ENCODE data around the gene KCND2.

The KCND2 gene

GRCh38 chr7:120709972-120710320 lies 437.0 kb downstream of the KCND2 start:
- Histone ChIP-seq H3K9ac (ENCODE audit: low read depth in 1 of 2, low read length in 2 of 2) (no peak overlapping the region), H3K27me3 (ENCODE audit: control insufficient read depth in 2 of 2, insufficient read depth in 2 of 2, low read length in 2 of 2) (no peaks in the 10 kb centered on the region), H3K4me3 (ENCODE audit: low read length in 2 of 2) (no peak overlapping the region), H3K27ac (ENCODE audit: low read depth in 2 of 2, low read length in 2 of 2) (no peak overlapping the region), H3K36me3 (ENCODE audit: control insufficient read depth in 2 of 2, insufficient read depth in 2 of 2, low read length in 2 of 2) (no peaks in the 10 kb centered on the region), H3K9me3 (ENCODE audit: control insufficient read depth in 2 of 2, low read length in 2 of 2) (no peaks in the 10 kb centered on the region), H3K4me1 (ENCODE audit: control insufficient read depth in 2 of 2, insufficient read depth in 2 of 2, low read length in 2 of 2) (no peaks in the 10 kb centered on the region)

GRCh38 chr7:120714945-120715344 lies 442.0 kb downstream of the KCND2 start:
- Histone ChIP-seq H3K9ac (ENCODE audit: low read depth in 1 of 2, low read length in 2 of 2) (no peak overlapping the region), H3K27me3 (ENCODE audit: control insufficient read depth in 2 of 2, insufficient read depth in 2 of 2, low read length in 2 of 2) (no peaks in the 10 kb centered on the region), H3K4me3 (ENCODE audit: low read length in 2 of 2) (no peak overlapping the region), H3K9me3 (ENCODE audit: control insufficient read depth in 2 of 2, low read length in 2 of 2) (no peaks in the 10 kb centered on the region), H3K27ac (ENCODE audit: low read depth in 2 of 2, low read length in 2 of 2) (no peak overlapping the region), H3K4me1 (ENCODE audit: control insufficient read depth in 2 of 2, insufficient read depth in 2 of 2, low read length in 2 of 2) (no peaks in the 10 kb centered on the region), H3K36me3 (ENCODE audit: control insufficient read depth in 2 of 2, insufficient read depth in 2 of 2, low read length in 2 of 2) (no peaks in the 10 kb centered on the region)

GRCh38 chr7:120716307-120716706 lies 443.3 kb downstream of the KCND2 start:
- Histone ChIP-seq H3K27me3 (ENCODE audit: control insufficient read depth in 2 of 2, insufficient read depth in 2 of 2, low read length in 2 of 2) (no peaks in the 10 kb centered on the region), H3K4me3 (ENCODE audit: low read length in 2 of 2) (no peak overlapping the region), H3K27ac (ENCODE audit: low read depth in 2 of 2, low read length in 2 of 2) (no peak overlapping the region), H3K9me3 (ENCODE audit: control insufficient read depth in 2 of 2, low read length in 2 of 2) (no peaks in the 10 kb centered on the region), H3K9ac (ENCODE audit: low read depth in 1 of 2, low read length in 2 of 2) (no peak overlapping the region), H3K4me1 (ENCODE audit: control insufficient read depth in 2 of 2, insufficient read depth in 2 of 2, low read length in 2 of 2) (no peaks in the 10 kb centered on the region), H3K36me3 (ENCODE audit: control insufficient read depth in 2 of 2, insufficient read depth in 2 of 2, low read length in 2 of 2) (no peaks in the 10 kb centered on the region)

- Histone ChIP-seq H3K9ac (ENCODE audit: low read depth in 1 of 2, low read length in 2 of 2) (no peak overlapping the region), H3K36me3 (ENCODE audit: control insufficient read depth in 2 of 2, insufficient read depth in 2 of 2, low read length in 2 of 2) (no peaks in the 10 kb centered on the region), H3K27me3 (ENCODE audit: control insufficient read depth in 2 of 2, insufficient read depth in 2 of 2, low read length in 2 of 2) (no peaks in the 10 kb centered on the region), H3K4me3 (ENCODE audit: low read length in 2 of 2) (no peak overlapping the region), H3K27ac (ENCODE audit: low read depth in 2 of 2, low read length in 2 of 2) (no peak overlapping the region), H3K4me1 (ENCODE audit: control insufficient read depth in 2 of 2, insufficient read depth in 2 of 2, low read length in 2 of 2) (no peaks in the 10 kb centered on the region), H3K9me3 (ENCODE audit: control insufficient read depth in 2 of 2, low read length in 2 of 2) (no peaks in the 10 kb centered on the region)
These were observed 444.2 kb downstream of the KCND2 start for GRCh38 chr7:120717166-120717565.

- no peak overlapping the region for H3K9ac ChIP-seq (ENCODE audit: low read depth in 1 of 2, low read length in 2 of 2)
- no peaks in the 10 kb centered on the region for H3K4me1 ChIP-seq (ENCODE audit: control insufficient read depth in 2 of 2, insufficient read depth in 2 of 2, low read length in 2 of 2)
- no peaks in the 10 kb centered on the region for H3K36me3 ChIP-seq (ENCODE audit: control insufficient read depth in 2 of 2, insufficient read depth in 2 of 2, low read length in 2 of 2)
- H3K27ac ChIP-seq (ENCODE audit: low read depth in 2 of 2, low read length in 2 of 2): no peak overlapping the region
- no peaks in the 10 kb centered on the region for H3K9me3 ChIP-seq (ENCODE audit: control insufficient read depth in 2 of 2, low read length in 2 of 2)
- no peak overlapping the region for H3K4me3 ChIP-seq (ENCODE audit: low read length in 2 of 2)
- no peaks in the 10 kb centered on the region for H3K27me3 ChIP-seq (ENCODE audit: control insufficient read depth in 2 of 2, insufficient read depth in 2 of 2, low read length in 2 of 2)
These were observed 445.4 kb downstream of the KCND2 start for GRCh38 chr7:120718361-120718760.

- H3K4me1 ChIP-seq (ENCODE audit: control insufficient read depth in 2 of 2, insufficient read depth in 2 of 2, low read length in 2 of 2): no peaks in the 10 kb centered on the region
- no peak overlapping the region for H3K4me3 ChIP-seq (ENCODE audit: low read length in 2 of 2)
- H3K9ac ChIP-seq (ENCODE audit: low read depth in 1 of 2, low read length in 2 of 2): no peak overlapping the region
- no peaks in the 10 kb centered on the region for H3K27me3 ChIP-seq (ENCODE audit: control insufficient read depth in 2 of 2, insufficient read depth in 2 of 2, low read length in 2 of 2)
- H3K27ac ChIP-seq (ENCODE audit: low read depth in 2 of 2, low read length in 2 of 2): no peak overlapping the region
- no peaks in the 10 kb centered on the region for H3K9me3 ChIP-seq (ENCODE audit: control insufficient read depth in 2 of 2, low read length in 2 of 2)
- no peaks in the 10 kb centered on the region for H3K36me3 ChIP-seq (ENCODE audit: control insufficient read depth in 2 of 2, insufficient read depth in 2 of 2, low read length in 2 of 2)
These were observed 447.3 kb downstream of the KCND2 start for GRCh38 chr7:120720317-120720716.

- no peak overlapping the region for H3K27ac ChIP-seq (ENCODE audit: low read depth in 2 of 2, low read length in 2 of 2)
- H3K4me1 ChIP-seq (ENCODE audit: control insufficient read depth in 2 of 2, insufficient read depth in 2 of 2, low read length in 2 of 2): no peaks in the 10 kb centered on the region
- H3K9me3 ChIP-seq (ENCODE audit: control insufficient read depth in 2 of 2, low read length in 2 of 2): no peaks in the 10 kb centered on the region
- H3K36me3 ChIP-seq (ENCODE audit: control insufficient read depth in 2 of 2, insufficient read depth in 2 of 2, low read length in 2 of 2): no peaks in the 10 kb centered on the region
- no peak overlapping the region for H3K9ac ChIP-seq (ENCODE audit: low read depth in 1 of 2, low read length in 2 of 2)
- H3K4me3 ChIP-seq (ENCODE audit: low read length in 2 of 2): no peak overlapping the region
- H3K27me3 ChIP-seq (ENCODE audit: control insufficient read depth in 2 of 2, insufficient read depth in 2 of 2, low read length in 2 of 2): no peaks in the 10 kb centered on the region
These were observed 450.8 kb downstream of the KCND2 start for GRCh38 chr7:120723465-120724385.

GRCh38 chr7:120724448-120724847 lies 451.5 kb downstream of the KCND2 start:
- H3K4me3 ChIP-seq (ENCODE audit: low read length in 2 of 2): no peak overlapping the region
- H3K27ac ChIP-seq (ENCODE audit: low read depth in 2 of 2, low read length in 2 of 2): no peak overlapping the region
- no peaks in the 10 kb centered on the region for H3K4me1 ChIP-seq (ENCODE audit: control insufficient read depth in 2 of 2, insufficient read depth in 2 of 2, low read length in 2 of 2)
- no peaks in the 10 kb centered on the region for H3K36me3 ChIP-seq (ENCODE audit: control insufficient read depth in 2 of 2, insufficient read depth in 2 of 2, low read length in 2 of 2)
- H3K9ac ChIP-seq (ENCODE audit: low read depth in 1 of 2, low read length in 2 of 2): no peak overlapping the region
- no peaks in the 10 kb centered on the region for H3K9me3 ChIP-seq (ENCODE audit: control insufficient read depth in 2 of 2, low read length in 2 of 2)
- no peaks in the 10 kb centered on the region for H3K27me3 ChIP-seq (ENCODE audit: control insufficient read depth in 2 of 2, insufficient read depth in 2 of 2, low read length in 2 of 2)

- H3K36me3 ChIP-seq (ENCODE audit: control insufficient read depth in 2 of 2, insufficient read depth in 2 of 2, low read length in 2 of 2): no peaks in the 10 kb centered on the region
- H3K4me1 ChIP-seq (ENCODE audit: control insufficient read depth in 2 of 2, insufficient read depth in 2 of 2, low read length in 2 of 2): no peaks in the 10 kb centered on the region
- no peak overlapping the region for H3K9ac ChIP-seq (ENCODE audit: low read depth in 1 of 2, low read length in 2 of 2)
These were observed 452.0 kb downstream of the KCND2 start for GRCh38 chr7:120724955-120725354.

GRCh38 chr7:120725376-120726039 lies 452.5 kb downstream of the KCND2 start:
- Histone ChIP-seq H3K27ac (ENCODE audit: low read depth in 2 of 2, low read length in 2 of 2) (no peak overlapping the region), H3K4me1 (ENCODE audit: control insufficient read depth in 2 of 2, insufficient read depth in 2 of 2, low read length in 2 of 2) (no peaks in the 10 kb centered on the region), H3K27me3 (ENCODE audit: control insufficient read depth in 2 of 2, insufficient read depth in 2 of 2, low read length in 2 of 2) (no peaks in the 10 kb centered on the region), H3K9ac (ENCODE audit: low read depth in 1 of 2, low read length in 2 of 2) (no peak overlapping the region), H3K4me3 (ENCODE audit: low read length in 2 of 2) (no peak overlapping the region), H3K36me3 (ENCODE audit: control insufficient read depth in 2 of 2, insufficient read depth in 2 of 2, low read length in 2 of 2) (no peaks in the 10 kb centered on the region), H3K9me3 (ENCODE audit: control insufficient read depth in 2 of 2, low read length in 2 of 2) (no peaks in the 10 kb centered on the region)

More at GRCh38 chr7:120724955-120725354, 452.0 kb downstream of the KCND2 start:
- no peaks in the 10 kb centered on the region for H3K9me3 ChIP-seq (ENCODE audit: control insufficient read depth in 2 of 2, low read length in 2 of 2)
- H3K4me3 ChIP-seq (ENCODE audit: low read length in 2 of 2): no peak overlapping the region
- H3K27ac ChIP-seq (ENCODE audit: low read depth in 2 of 2, low read length in 2 of 2): no peak overlapping the region
- H3K27me3 ChIP-seq (ENCODE audit: control insufficient read depth in 2 of 2, insufficient read depth in 2 of 2, low read length in 2 of 2): no peaks in the 10 kb centered on the region

Data from mucosa of rectum (tissue), 2 donors.